Measurements from ENCODE around the gene ALX4.

GRCh38 chr11:44347538-44347937 lies 37.6 kb upstream of the ALX4 start:
- TF ChIP-seq, protein P1, sequence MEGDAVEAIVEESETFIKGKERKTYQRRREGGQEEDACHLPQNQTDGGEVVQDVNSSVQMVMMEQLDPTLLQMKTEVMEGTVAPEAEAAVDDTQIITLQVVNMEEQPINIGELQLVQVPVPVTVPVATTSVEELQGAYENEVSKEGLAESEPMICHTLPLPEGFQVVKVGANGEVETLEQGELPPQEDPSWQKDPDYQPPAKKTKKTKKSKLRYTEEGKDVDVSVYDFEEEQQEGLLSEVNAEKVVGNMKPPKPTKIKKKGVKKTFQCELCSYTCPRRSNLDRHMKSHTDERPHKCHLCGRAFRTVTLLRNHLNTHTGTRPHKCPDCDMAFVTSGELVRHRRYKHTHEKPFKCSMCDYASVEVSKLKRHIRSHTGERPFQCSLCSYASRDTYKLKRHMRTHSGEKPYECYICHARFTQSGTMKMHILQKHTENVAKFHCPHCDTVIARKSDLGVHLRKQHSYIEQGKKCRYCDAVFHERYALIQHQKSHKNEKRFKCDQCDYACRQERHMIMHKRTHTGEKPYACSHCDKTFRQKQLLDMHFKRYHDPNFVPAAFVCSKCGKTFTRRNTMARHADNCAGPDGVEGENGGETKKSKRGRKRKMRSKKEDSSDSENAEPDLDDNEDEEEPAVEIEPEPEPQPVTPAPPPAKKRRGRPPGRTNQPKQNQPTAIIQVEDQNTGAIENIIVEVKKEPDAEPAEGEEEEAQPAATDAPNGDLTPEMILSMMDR (conservative IDR thresholded peaks at IDR 0.05; ENCODE audit: low read length), result no peak
- no peak for TF ChIP-seq EZH2phosphoT487 (IDR thresholded peaks at IDR 0.05; ENCODE audit: borderline replicate concordance, low read depth, low read length)

Measured in OCI-LY7 (cell line).